Endothelial cell (in vitro differentiated cells): ENCODE results near the gene ONECUT3. TPM values are rescaled to one million over a fixed set of nuclear protein-coding genes. Genes with fewer than 3 reads are reported as not detected.

Source experiments
- DNase-seq: peaks from one replicate; pipeline ENCODE4 v3.0.0; 2021; ENCODE audit warnings: low spot score
- H3K27ac Mint-ChIP-seq: one replicate; pipeline ENCODE4 v1.8.0; 2021; ENCODE audit warnings: mixed read lengths, inconsistent platforms; ENCODE audit not compliant: unreplicated experiment
- H3K27me3 Mint-ChIP-seq: one replicate; pipeline ENCODE4 v1.8.0; 2021; ENCODE audit warnings: mild to moderate bottlenecking, moderate library complexity, mixed read lengths, inconsistent platforms; ENCODE audit not compliant: unreplicated experiment
- H3K36me3 Mint-ChIP-seq: one replicate; pipeline ENCODE4 v1.8.0; 2021; ENCODE audit warnings: mild to moderate bottlenecking, low read depth, mixed read lengths, inconsistent platforms; ENCODE audit not compliant: unreplicated experiment
- H3K4me1 Mint-ChIP-seq: one replicate; pipeline ENCODE4 v1.8.0; 2021; ENCODE audit warnings: mild to moderate bottlenecking, mixed read lengths, inconsistent platforms; ENCODE audit not compliant: unreplicated experiment
- H3K4me3 Mint-ChIP-seq: one replicate; pipeline ENCODE4 v1.8.0; 2021; ENCODE audit warnings: mild to moderate bottlenecking, mixed read lengths, inconsistent platforms; ENCODE audit not compliant: unreplicated experiment
- H3K9me3 Mint-ChIP-seq: one replicate; pipeline ENCODE4 v1.8.0; 2021; ENCODE audit warnings: mixed read lengths, inconsistent platforms; ENCODE audit not compliant: unreplicated experiment
- total RNA-seq: library from RNA; stranded (reverse); fragmentation: NEBNext Ultra II Directional; extraction: Animal tissue kit (Norgen Biotek cat#: 25700); gene quantifications from one replicate; pipeline ENCODE4 v1.2.1, GENCODE V29; 2021; ENCODE audit not compliant: unreplicated experiment
- TF ChIP-seq, protein P1 (sequence below): fragments of 200-600 bp; sonication (generic); IDR thresholded peaks from one replicate; pipeline ENCODE4 v1.5.0; 2021; ENCODE audit warnings: antibody characterized with exemption; ENCODE audit not compliant: unreplicated experiment

Gene ONECUT3
- total RNA-seq, 1 donor from 2014 or later: not detected

DNA sequence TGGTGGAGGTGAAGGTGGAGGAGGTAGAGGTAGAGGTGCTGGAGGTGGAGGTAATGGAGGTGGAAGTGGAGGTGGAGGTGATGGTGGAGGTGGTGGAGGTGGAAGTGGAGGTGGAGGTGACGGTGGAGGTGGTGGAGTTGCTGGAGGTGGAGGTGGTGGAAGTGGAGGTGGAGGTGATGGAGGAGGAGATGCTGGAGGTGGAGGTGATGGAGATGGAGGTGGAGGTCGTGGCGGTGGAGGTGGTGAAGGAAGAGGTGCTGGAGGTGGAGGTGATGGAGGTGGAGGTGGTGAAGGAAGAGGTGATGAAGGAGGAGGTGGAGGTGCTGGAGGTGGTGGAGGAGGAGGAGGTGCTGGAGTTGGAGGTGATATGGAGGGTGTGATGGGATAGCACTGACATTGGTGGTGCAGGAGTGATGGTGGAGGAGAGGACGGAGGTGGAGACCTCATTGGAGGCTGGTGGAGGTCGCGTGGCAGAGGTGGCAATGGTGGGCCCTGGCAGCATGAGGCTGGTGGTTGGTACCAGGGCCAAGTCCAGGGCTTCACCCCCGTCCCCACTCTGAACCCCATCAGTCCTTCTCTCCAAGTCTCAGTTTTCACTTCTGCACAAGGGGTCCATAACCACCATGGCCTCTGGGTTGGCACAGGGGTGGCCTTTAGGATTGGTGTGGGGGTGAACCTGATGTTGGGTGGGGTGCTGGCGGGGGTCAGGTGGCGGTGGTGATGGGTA lies 15.8 kb downstream of the ONECUT3 start:
- Mint-ChIP-seq H3K27me3 (peaks cover 14% of the 10 kb centered on the region), H3K36me3 (peaks cover 8% of the 10 kb centered on the region), H3K4me1 (no peaks in the 10 kb centered on the region), H3K27ac (no peak overlapping the region), H3K9me3 (no peaks in the 10 kb centered on the region), H3K4me3 (no peak overlapping the region)
- TF ChIP-seq, protein P1, sequence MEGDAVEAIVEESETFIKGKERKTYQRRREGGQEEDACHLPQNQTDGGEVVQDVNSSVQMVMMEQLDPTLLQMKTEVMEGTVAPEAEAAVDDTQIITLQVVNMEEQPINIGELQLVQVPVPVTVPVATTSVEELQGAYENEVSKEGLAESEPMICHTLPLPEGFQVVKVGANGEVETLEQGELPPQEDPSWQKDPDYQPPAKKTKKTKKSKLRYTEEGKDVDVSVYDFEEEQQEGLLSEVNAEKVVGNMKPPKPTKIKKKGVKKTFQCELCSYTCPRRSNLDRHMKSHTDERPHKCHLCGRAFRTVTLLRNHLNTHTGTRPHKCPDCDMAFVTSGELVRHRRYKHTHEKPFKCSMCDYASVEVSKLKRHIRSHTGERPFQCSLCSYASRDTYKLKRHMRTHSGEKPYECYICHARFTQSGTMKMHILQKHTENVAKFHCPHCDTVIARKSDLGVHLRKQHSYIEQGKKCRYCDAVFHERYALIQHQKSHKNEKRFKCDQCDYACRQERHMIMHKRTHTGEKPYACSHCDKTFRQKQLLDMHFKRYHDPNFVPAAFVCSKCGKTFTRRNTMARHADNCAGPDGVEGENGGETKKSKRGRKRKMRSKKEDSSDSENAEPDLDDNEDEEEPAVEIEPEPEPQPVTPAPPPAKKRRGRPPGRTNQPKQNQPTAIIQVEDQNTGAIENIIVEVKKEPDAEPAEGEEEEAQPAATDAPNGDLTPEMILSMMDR: no peak
- no peak for DNase-seq

DNA sequence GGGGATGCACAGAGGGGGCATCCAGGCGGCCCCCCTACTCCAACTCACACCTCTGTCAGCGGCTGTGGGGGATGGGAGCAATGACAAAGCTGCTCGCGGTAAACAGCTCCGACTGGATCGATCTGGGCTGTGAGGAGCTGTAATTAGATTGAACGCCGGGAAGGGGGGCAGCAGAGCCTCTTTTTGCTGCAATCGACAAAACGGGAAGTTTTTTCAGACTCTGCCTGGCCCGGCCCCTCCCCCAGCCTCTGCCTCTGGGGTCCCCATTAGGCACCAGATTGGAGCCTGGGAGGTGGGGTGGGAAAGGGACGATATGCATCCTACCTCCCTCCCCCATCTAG lies 16.3 kb downstream of the ONECUT3 start:
- H3K4me3 Mint-ChIP-seq: no peak overlapping the region
- H3K4me1 Mint-ChIP-seq: no peaks in the 10 kb centered on the region
- DNase-seq: no peak
- H3K27ac Mint-ChIP-seq: no peak overlapping the region
- H3K36me3 Mint-ChIP-seq: peaks cover 8% of the 10 kb centered on the region
- TF ChIP-seq, protein P1: no peak
- no peaks in the 10 kb centered on the region for H3K9me3 Mint-ChIP-seq
- peaks cover 18% of the 10 kb centered on the region for H3K27me3 Mint-ChIP-seq

DNA sequence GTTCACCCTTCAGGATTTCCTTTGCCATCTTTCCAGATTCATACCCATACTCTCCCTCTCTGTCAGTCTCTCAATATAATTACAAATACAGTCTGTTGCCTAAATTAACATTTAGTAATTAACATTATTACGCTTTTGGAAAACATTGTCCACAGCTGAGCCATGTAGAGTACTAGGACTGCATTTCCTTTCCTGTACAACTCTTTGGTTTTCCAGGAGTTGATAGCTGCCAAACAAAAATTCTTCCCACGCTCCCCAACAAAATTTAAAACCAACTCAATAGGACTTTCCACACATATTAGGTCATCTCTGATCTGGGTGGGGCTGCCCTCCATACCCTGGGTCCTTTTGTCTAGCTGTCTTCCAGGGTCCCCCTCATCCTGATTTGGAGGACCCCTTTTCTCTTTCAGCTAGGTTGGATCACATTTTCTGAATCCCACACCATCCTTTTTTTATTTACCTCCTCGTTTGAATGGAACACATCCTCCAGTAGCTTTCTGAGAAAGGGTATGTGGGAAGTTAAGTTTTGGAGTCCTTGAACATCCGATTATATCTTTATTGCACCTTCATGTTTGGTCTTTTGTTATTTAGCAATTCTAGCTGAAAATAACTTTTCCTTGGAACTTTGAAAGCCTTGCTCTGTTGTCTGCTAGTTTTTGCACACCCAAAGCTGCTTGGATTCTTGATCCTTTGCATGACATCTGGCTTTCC lies 17.7 kb downstream of the ONECUT3 start:
- no peak for DNase-seq
- peaks cover 13% of the 10 kb centered on the region for H3K27me3 Mint-ChIP-seq
- no peak overlapping the region for H3K4me3 Mint-ChIP-seq
- no peaks in the 10 kb centered on the region for H3K9me3 Mint-ChIP-seq
- TF ChIP-seq, protein P1: no peak
- H3K36me3 Mint-ChIP-seq: peaks cover 8% of the 10 kb centered on the region
- no peak overlapping the region for H3K27ac Mint-ChIP-seq
- no peaks in the 10 kb centered on the region for H3K4me1 Mint-ChIP-seq

DNA sequence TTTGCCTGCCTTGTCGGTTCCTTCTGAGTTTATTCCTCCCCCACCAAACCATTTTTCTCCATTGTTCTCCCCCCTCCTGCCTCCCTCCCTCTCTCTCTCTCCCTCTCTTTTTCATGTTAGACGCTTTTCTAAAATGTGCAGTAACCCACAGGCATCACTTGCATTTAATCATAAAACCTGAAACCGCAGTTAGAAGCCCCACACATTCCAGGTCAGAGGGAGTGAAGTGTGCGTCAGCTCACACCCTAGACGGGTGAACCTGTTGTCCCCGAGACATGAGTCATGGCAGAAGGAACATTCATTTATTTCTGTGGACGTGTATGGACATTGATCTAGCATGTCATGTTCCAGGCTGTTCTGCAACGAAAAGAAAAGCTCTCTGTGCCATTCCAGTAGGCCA lies 19.9 kb downstream of the ONECUT3 start:
- peaks cover 12% of the 10 kb centered on the region for H3K36me3 Mint-ChIP-seq
- TF ChIP-seq, protein P1: no peak
- peaks cover 2% of the 10 kb centered on the region for H3K4me1 Mint-ChIP-seq
- DNase-seq: no peak
- no peaks in the 10 kb centered on the region for H3K9me3 Mint-ChIP-seq
- peaks cover 22% of the 10 kb centered on the region for H3K27me3 Mint-ChIP-seq
- no peak overlapping the region for H3K27ac Mint-ChIP-seq
- H3K4me3 Mint-ChIP-seq: no peak overlapping the region
